H1 (cell line): Measurements from ENCODE around the gene ENO3.

Experiments used
- BRCA1 ChIP-seq: IDR thresholded peaks from 2 replicates; pipeline ENCODE4 v1.6.1; 2012; ENCODE audit warnings: low read depth, low read length, improper control_type of control experiment
- CBX5 ChIP-seq: fragments of 300-800, 300-1000 bp; sonication (generic); IDR thresholded peaks from 2 replicates; pipeline ENCODE4 v1.7.1; 2016; ENCODE audit warnings: antibody characterized with exemption, low read length, low read depth
- CTCF ChIP-seq, 3 experiments: IDR thresholded peaks; 1 replicate in 2 of 3; 2 replicates in 1 of 3; pipeline versions ENCODE4 v1.5.1 to v1.6.1; 2011; ENCODE audit warnings: low read length in 3 of 3, mild to moderate bottlenecking in 3 of 3, inconsistent platforms in 2 of 3, low read depth in 1 of 3, moderate library complexity in 1 of 3; ENCODE audit not compliant: insufficient read depth in 1 of 3; ENCODE audit errors: control extremely low read depth in 1 of 3
- EZH2 ChIP-seq: fragments of 200-600 bp; sonication (generic); IDR thresholded peaks from 2 replicates; pipeline ENCODE4 v1.7.1; 2012; ENCODE audit warnings: low read depth, mild to moderate bottlenecking, moderate library complexity, low read length, inconsistent platforms; ENCODE audit not compliant: severe bottlenecking
- GTF2F1 ChIP-seq: IDR thresholded peaks from 2 replicates; pipeline ENCODE4 v1.6.1; 2012; ENCODE audit warnings: low read depth, low read length, improper control_type of control experiment, borderline replicate concordance
- POLR2A ChIP-seq, 2 experiments: IDR thresholded peaks; 1 replicate in 1 of 2; 2 replicates in 1 of 2; pipeline ENCODE4 v1.6.1; 2011; ENCODE audit warnings: low read depth in 2 of 2, low read length in 2 of 2, mild to moderate bottlenecking in 2 of 2; ENCODE audit errors: control extremely low read depth in 1 of 2
- POLR2AphosphoS5 ChIP-seq: IDR thresholded peaks from 2 replicates; pipeline ENCODE4 v1.6.1; 2011; ENCODE audit warnings: low read depth, low read length
- TEAD4 ChIP-seq: IDR thresholded peaks from 2 replicates; pipeline ENCODE4 v1.6.1; 2012; ENCODE audit warnings: low read depth, low read length, inconsistent platforms, mixed read lengths
- USF2 ChIP-seq: IDR thresholded peaks from 2 replicates; pipeline ENCODE4 v1.6.1; 2011; ENCODE audit warnings: low read length, improper control_type of control experiment

DNA sequence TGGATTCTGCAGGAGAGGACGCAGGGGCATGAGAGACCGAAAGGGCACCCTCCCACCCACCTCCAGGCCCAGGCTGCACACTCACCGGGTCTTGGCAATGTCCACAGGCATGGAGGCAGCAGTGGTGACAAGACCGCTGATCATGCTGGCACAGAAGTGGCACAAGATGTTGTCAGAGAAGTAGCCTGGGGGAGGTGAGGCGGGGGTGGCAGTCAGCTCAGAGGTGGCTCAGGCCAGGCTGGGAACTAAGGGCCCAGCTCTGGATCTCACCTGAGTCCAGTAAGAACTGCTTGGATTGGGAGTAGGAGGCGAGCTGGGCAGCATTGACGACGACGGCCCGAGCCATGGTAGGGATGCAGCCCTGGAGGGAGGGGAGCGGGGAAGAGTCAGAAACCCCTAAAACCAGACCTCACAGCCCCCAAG lies 12.8 kb upstream of the ENO3 start:
- no peak for TF ChIP-seq USF2
- TF ChIP-seq CTCF (IDR thresholded peaks at IDR 0.05; ENCODE audit: control extremely low read depth in 1 of 3, insufficient read depth in 1 of 3, low read depth in 1 of 3, low read length in 3 of 3): no peak
- TF ChIP-seq POLR2AphosphoS5: no peak
- TF ChIP-seq CBX5: no peak
- TF ChIP-seq GTF2F1: no peak
- TF ChIP-seq TEAD4: no peak
- TF ChIP-seq POLR2A (IDR thresholded peaks at IDR 0.05; ENCODE audit: control extremely low read depth in 1 of 2, low read depth in 2 of 2, low read length in 2 of 2): no peak
- TF ChIP-seq EZH2: no peak
- TF ChIP-seq BRCA1: no peak
